GM23338 (cell line): ENCODE data around the gene SMYD3. TPM values are rescaled to one million over a fixed set of nuclear protein-coding genes. Genes with fewer than 3 reads are reported as not detected.
A peak's percentile ranks its signal among the peaks of the same experiment; 100 is the strongest.

Experiments
- ATAC-seq: fragments of 200-7000 bp; cut with Tn5 transposase; 3 replicates; pipeline ENCODE4 v1.9.1; 2020
- DNase-seq: peaks from one replicate; pipeline ENCODE4 v3.0.0-alpha.2; 2015; ENCODE audit warnings: low spot score
- H2AFZ ChIP-seq: fragments of 200-600 bp; sonication (generic); 2 replicates; pipeline ENCODE4 v1.8.0; 2016; ENCODE audit warnings: antibody characterized with exemption, mild to moderate bottlenecking, moderate library complexity
- H3F3A ChIP-seq: fragments of 200-600 bp; sonication (generic); replicated peaks from 2 replicates; pipeline ENCODE4 v1.8.0; 2017; ENCODE audit warnings: antibody characterized with exemption, mixed run types, low read depth
- H3K27ac ChIP-seq: fragments of 200-600 bp; sonication (generic); 2 replicates; pipeline ENCODE4 v1.6.1; 2016; ENCODE audit warnings: low read depth
- H3K27me3 ChIP-seq: fragments of 200-600 bp; sonication (generic); 2 replicates; pipeline ENCODE4 v1.8.0; 2016; ENCODE audit warnings: mild to moderate bottlenecking, mixed run types, moderate library complexity; ENCODE audit not compliant: insufficient read depth
- H3K36me3 ChIP-seq: fragments of 200-600 bp; sonication (generic); 2 replicates; pipeline ENCODE4 v1.8.0; 2016; ENCODE audit warnings: mild to moderate bottlenecking; ENCODE audit not compliant: insufficient read depth
- H3K4me1 ChIP-seq: fragments of 200-600 bp; sonication (generic); 2 replicates; pipeline ENCODE4 v1.8.0; 2016; ENCODE audit warnings: mild to moderate bottlenecking, moderate library complexity; ENCODE audit not compliant: insufficient read depth
- H3K4me2 ChIP-seq: fragments of 200-600 bp; sonication (generic); 2 replicates; pipeline ENCODE4 v1.7.1; 2017; ENCODE audit warnings: mixed run types
- H3K4me3 ChIP-seq: fragments of 200-600 bp; sonication (generic); 2 replicates; pipeline ENCODE4 v1.6.1; 2016; ENCODE audit warnings: mixed run types
- H3K79me2 ChIP-seq: fragments of 200-600 bp; sonication (generic); replicated peaks from 2 replicates; pipeline ENCODE4 v1.8.0; 2017; ENCODE audit warnings: mild to moderate bottlenecking; ENCODE audit not compliant: insufficient read depth
- H3K9me2 ChIP-seq: fragments of 200-600 bp; sonication (generic); 2 replicates; pipeline ENCODE4 v1.8.0; 2017; ENCODE audit not compliant: insufficient read depth
- H4K20me1 ChIP-seq: fragments of 200-600 bp; sonication (generic); replicated peaks from 2 replicates; pipeline ENCODE4 v1.8.0; 2017; ENCODE audit warnings: mild to moderate bottlenecking; ENCODE audit not compliant: insufficient read depth
- H3K27ac Mint-ChIP-seq: 2 replicates; pipeline ENCODE4 v1.8.0; 2020; ENCODE audit warnings: inconsistent platforms, mild to moderate bottlenecking, moderate library complexity, mixed read lengths
- H3K27me3 Mint-ChIP-seq: 3 replicates; pipeline ENCODE4 v1.8.0; 2022; ENCODE audit warnings: low read depth, mild to moderate bottlenecking, moderate library complexity, mixed read lengths, inconsistent platforms; ENCODE audit not compliant: insufficient read depth, poor library complexity
- H3K36me3 Mint-ChIP-seq: 3 replicates; pipeline ENCODE4 v1.8.0; 2021; ENCODE audit warnings: low read depth, mild to moderate bottlenecking, inconsistent platforms, moderate library complexity, mixed read lengths
- H3K4me1 Mint-ChIP-seq: 3 replicates; pipeline ENCODE4 v1.8.0; 2020; ENCODE audit warnings: mild to moderate bottlenecking, inconsistent platforms, mixed read lengths
- H3K4me3 Mint-ChIP-seq: 3 replicates; pipeline ENCODE4 v1.8.0; 2021; ENCODE audit warnings: moderate library complexity, mild to moderate bottlenecking, inconsistent platforms, mixed read lengths
- H3K9me3 Mint-ChIP-seq: 3 replicates; pipeline ENCODE4 v1.8.0; 2020; ENCODE audit warnings: moderate library complexity, mild to moderate bottlenecking, inconsistent platforms, mixed read lengths
- NANOG ChIP-seq: IDR thresholded peaks from 2 replicates; pipeline ENCODE4 v1.6.1; 2016; ENCODE audit warnings: antibody characterized with exemption, borderline replicate concordance
- polyA plus RNA-seq: library from polyadenylated mRNA; unstranded; fragments of >200 nt; fragmentation: Nextera tagmentation; extraction: Ambion mirVana; gene quantifications from 2 replicates; pipeline ENCODE4 v1.2.1, GENCODE V29; 2016
- total RNA-seq: library from RNA; depleted of rRNA; stranded (reverse); fragments of >200 nt; shearing (Covaris generic); gene quantifications from 2 replicates; pipeline ENCODE4 v1.2.3, GENCODE V29; 2014
- TF ChIP-seq, protein P1 (sequence below): IDR thresholded peaks from one replicate; pipeline ENCODE4 v1.6.1; 2018; ENCODE audit warnings: antibody characterized with exemption; ENCODE audit not compliant: unreplicated experiment
- TF ChIP-seq, protein P2 (sequence below), 2 experiments: fragments of 200-600 bp in 1 of 2; sonication (generic) in 1 of 2; conservative IDR thresholded peaks; 2 replicates each; pipeline versions ENCODE4 v1.5.1 to v1.6.1; 2016 to 2017; ENCODE audit warnings: antibody characterized with exemption in 2 of 2, low read depth in 2 of 2, mild to moderate bottlenecking in 2 of 2, moderate library complexity in 1 of 2
- TF ChIP-seq, protein P3 (sequence below): fragments of 250-450 bp; sonication (Bioruptor Pico); IDR thresholded peaks from 2 replicates; pipeline ENCODE4 v1.5.0; 2020; ENCODE audit warnings: mild to moderate bottlenecking, moderate library complexity

SMYD3 gene
- total and polyA plus RNA-seq, 2 experiments from 2014 or later: 31.8 to 34.4 TPM

DNA sequence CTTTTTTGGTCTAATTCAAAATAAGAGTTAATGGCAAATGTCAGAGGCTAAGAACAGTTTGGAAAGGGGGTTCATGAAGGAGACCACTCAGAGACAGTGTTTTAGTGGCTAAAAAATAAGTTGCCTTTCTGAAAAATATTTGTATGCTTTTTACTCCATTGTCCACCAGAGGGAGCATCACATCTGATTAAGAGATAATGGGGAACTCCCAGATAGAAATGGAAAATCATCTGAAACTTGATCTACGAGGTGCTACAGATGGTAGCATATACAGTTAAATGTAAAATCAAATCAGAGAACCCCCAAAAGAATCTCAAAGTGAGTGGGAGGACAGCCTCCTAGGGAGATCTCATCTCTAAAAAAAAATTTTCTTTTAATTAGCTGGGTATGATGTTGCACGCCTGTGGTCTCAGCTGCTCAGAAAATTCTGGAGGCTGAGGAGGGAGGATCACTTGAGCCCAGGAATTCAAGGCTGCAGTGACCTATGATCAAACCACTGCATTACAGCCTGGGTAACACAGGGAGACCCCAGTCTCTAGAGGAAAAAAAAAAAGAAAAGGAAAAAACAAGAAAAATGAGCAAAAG is 9.7 kb downstream of the SMYD3 start:
- H3F3A ChIP-seq: no peaks in the 10 kb centered on the region
- H3K36me3 ChIP-seq: no peaks in the 10 kb centered on the region
- H2AFZ ChIP-seq: no peak overlapping the region
- no peak overlapping the region for H3K27ac ChIP-seq
- Mint-ChIP-seq H3K4me1 (peaks cover 1% of the 10 kb centered on the region; the same call in 2 of the 3 replicates), H3K9me3 (no peaks in the 10 kb centered on the region), H3K27ac (no peak overlapping the region), H3K27me3 (peaks cover 2% of the 10 kb centered on the region), H3K36me3 (no peaks in the 10 kb centered on the region), H3K4me3 (no peak overlapping the region)
- TF ChIP-seq, protein P1, sequence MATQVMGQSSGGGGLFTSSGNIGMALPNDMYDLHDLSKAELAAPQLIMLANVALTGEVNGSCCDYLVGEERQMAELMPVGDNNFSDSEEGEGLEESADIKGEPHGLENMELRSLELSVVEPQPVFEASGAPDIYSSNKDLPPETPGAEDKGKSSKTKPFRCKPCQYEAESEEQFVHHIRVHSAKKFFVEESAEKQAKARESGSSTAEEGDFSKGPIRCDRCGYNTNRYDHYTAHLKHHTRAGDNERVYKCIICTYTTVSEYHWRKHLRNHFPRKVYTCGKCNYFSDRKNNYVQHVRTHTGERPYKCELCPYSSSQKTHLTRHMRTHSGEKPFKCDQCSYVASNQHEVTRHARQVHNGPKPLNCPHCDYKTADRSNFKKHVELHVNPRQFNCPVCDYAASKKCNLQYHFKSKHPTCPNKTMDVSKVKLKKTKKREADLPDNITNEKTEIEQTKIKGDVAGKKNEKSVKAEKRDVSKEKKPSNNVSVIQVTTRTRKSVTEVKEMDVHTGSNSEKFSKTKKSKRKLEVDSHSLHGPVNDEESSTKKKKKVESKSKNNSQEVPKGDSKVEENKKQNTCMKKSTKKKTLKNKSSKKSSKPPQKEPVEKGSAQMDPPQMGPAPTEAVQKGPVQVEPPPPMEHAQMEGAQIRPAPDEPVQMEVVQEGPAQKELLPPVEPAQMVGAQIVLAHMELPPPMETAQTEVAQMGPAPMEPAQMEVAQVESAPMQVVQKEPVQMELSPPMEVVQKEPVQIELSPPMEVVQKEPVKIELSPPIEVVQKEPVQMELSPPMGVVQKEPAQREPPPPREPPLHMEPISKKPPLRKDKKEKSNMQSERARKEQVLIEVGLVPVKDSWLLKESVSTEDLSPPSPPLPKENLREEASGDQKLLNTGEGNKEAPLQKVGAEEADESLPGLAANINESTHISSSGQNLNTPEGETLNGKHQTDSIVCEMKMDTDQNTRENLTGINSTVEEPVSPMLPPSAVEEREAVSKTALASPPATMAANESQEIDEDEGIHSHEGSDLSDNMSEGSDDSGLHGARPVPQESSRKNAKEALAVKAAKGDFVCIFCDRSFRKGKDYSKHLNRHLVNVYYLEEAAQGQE: no peak
- TF ChIP-seq, protein P2, sequence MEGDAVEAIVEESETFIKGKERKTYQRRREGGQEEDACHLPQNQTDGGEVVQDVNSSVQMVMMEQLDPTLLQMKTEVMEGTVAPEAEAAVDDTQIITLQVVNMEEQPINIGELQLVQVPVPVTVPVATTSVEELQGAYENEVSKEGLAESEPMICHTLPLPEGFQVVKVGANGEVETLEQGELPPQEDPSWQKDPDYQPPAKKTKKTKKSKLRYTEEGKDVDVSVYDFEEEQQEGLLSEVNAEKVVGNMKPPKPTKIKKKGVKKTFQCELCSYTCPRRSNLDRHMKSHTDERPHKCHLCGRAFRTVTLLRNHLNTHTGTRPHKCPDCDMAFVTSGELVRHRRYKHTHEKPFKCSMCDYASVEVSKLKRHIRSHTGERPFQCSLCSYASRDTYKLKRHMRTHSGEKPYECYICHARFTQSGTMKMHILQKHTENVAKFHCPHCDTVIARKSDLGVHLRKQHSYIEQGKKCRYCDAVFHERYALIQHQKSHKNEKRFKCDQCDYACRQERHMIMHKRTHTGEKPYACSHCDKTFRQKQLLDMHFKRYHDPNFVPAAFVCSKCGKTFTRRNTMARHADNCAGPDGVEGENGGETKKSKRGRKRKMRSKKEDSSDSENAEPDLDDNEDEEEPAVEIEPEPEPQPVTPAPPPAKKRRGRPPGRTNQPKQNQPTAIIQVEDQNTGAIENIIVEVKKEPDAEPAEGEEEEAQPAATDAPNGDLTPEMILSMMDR (conservative IDR thresholded peaks at IDR 0.05; ENCODE audit: low read depth in 2 of 2): peak; percentile 64 to 81
- H4K20me1 ChIP-seq: no peaks in the 10 kb centered on the region; the same call in none of the 2 replicates
- no peak overlapping the region for H3K4me3 ChIP-seq
- H3K27me3 ChIP-seq: no peaks in the 10 kb centered on the region
- DNase-seq: peak; percentile 84
- no peaks in the 10 kb centered on the region for H3K9me2 ChIP-seq
- H3K4me1 ChIP-seq: 0 out of 2 replicates have a peak, but pooled peaks cover under 1% of the 10 kb centered on the region
- H3K4me2 ChIP-seq: no peak overlapping the region
- H3K79me2 ChIP-seq: peaks cover 21% of the 10 kb centered on the region
- no peak for ATAC-seq

DNA sequence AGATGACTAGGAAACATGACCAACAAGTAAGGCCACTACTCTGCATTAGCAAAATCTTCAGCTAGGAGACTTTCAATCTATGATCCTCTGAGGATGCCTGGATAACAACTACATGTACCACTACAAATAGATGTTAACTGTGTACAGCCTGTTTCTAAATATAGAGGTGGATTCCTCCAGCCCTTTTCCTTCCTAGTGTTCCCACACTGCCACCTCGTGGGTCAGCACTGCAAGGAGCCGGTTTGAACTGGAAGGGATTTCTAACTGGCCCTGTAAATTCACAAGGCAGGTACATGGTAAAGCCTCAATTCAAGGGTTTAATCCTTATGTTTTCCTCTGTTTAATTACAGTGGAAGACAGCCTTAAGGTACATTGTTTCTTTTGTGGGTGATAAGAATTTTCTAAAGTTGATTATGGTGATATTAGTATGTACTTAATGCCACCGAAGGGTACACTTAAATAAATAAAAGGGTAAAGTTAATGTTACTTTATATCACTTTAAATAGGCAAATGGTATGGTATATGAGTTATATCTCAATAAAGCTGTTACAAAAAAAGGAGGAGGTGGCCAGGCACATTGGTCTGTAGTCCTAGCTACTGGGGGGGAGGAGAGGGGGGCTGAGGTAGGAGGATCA is 14.4 kb downstream of the SMYD3 start:
- H3K4me1 Mint-ChIP-seq: peaks cover 7% of the 10 kb centered on the region
- Histone ChIP-seq H3K27ac (no peak overlapping the region), H3K36me3 (no peaks in the 10 kb centered on the region), H4K20me1 (no peaks in the 10 kb centered on the region), H2AFZ (no peak overlapping the region), H3K9me2 (no peaks in the 10 kb centered on the region), H3K4me3 (no peak overlapping the region), H3K4me2 (no peak overlapping the region), H3F3A (no peaks in the 10 kb centered on the region), H3K79me2 (peaks cover 32% of the 10 kb centered on the region), H3K27me3 (no peaks in the 10 kb centered on the region), H3K4me1 (0 out of 2 replicates have a peak, but pooled peaks cover 4% of the 10 kb centered on the region)
- H3K36me3 Mint-ChIP-seq: no peaks in the 10 kb centered on the region
- no peak overlapping the region for H3K4me3 Mint-ChIP-seq
- ATAC-seq (peak; percentile 93), DNase-seq (peak; percentile 83)
- peaks cover 2% of the 10 kb centered on the region for H3K27me3 Mint-ChIP-seq
- no peak overlapping the region for H3K27ac Mint-ChIP-seq
- H3K9me3 Mint-ChIP-seq: no peaks in the 10 kb centered on the region
- TF ChIP-seq NANOG: no peak
- TF ChIP-seq, protein P3, sequence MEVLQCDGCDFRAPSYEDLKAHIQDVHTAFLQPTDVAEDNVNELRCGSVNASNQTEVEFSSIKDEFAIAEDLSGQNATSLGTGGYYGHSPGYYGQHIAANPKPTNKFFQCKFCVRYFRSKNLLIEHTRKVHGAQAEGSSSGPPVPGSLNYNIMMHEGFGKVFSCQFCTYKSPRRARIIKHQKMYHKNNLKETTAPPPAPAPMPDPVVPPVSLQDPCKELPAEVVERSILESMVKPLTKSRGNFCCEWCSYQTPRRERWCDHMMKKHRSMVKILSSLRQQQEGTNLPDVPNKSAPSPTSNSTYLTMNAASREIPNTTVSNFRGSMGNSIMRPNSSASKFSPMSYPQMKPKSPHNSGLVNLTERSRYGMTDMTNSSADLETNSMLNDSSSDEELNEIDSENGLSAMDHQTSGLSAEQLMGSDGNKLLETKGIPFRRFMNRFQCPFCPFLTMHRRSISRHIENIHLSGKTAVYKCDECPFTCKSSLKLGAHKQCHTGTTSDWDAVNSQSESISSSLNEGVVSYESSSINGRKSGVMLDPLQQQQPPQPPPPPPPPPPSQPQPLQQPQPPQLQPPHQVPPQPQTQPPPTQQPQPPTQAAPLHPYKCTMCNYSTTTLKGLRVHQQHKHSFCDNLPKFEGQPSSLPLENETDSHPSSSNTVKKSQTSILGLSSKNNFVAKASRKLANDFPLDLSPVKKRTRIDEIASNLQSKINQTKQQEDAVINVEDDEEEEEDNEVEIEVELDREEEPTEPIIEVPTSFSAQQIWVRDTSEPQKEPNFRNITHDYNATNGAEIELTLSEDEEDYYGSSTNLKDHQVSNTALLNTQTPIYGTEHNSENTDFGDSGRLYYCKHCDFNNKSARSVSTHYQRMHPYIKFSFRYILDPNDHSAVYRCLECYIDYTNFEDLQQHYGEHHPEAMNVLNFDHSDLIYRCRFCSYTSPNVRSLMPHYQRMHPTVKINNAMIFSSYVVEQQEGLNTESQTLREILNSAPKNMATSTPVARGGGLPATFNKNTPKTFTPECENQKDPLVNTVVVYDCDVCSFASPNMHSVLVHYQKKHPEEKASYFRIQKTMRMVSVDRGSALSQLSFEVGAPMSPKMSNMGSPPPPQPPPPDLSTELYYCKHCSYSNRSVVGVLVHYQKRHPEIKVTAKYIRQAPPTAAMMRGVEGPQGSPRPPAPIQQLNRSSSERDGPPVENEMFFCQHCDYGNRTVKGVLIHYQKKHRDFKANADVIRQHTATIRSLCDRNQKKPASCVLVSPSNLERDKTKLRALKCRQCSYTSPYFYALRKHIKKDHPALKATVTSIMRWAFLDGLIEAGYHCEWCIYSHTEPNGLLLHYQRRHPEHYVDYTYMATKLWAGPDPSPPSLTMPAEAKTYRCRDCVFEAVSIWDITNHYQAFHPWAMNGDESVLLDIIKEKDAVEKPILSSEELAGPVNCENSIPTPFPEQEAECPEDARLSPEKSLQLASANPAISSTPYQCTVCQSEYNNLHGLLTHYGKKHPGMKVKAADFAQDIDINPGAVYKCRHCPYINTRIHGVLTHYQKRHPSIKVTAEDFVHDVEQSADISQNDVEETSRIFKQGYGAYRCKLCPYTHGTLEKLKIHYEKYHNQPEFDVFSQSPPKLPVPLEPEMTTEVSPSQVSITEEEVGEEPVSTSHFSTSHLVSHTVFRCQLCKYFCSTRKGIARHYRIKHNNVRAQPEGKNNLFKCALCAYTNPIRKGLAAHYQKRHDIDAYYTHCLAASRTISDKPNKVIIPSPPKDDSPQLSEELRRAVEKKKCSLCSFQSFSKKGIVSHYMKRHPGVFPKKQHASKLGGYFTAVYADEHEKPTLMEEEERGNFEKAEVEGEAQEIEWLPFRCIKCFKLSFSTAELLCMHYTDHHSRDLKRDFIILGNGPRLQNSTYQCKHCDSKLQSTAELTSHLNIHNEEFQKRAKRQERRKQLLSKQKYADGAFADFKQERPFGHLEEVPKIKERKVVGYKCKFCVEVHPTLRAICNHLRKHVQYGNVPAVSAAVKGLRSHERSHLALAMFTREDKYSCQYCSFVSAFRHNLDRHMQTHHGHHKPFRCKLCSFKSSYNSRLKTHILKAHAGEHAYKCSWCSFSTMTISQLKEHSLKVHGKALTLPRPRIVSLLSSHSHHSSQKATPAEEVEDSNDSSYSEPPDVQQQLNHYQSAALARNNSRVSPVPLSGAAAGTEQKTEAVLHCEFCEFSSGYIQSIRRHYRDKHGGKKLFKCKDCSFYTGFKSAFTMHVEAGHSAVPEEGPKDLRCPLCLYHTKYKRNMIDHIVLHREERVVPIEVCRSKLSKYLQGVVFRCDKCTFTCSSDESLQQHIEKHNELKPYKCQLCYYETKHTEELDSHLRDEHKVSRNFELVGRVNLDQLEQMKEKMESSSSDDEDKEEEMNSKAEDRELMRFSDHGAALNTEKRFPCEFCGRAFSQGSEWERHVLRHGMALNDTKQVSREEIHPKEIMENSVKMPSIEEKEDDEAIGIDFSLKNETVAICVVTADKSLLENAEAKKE (CRISPR knock-in tag): no peak
- TF ChIP-seq, protein P2 (conservative IDR thresholded peaks at IDR 0.05; ENCODE audit: low read depth in 2 of 2): peak; percentile 84 to 86
